Right forelimb (tissue), 1 donor: ENCODE data around the gene TNPO1.
A peak's percentile ranks its signal among the peaks of the same experiment; 100 is the strongest.

ENCODE experiments used
- DNase-seq: peaks from one replicate; pipeline ENCODE4 v3.0.0-alpha.2; 2018

Gene TNPO1

DNA sequence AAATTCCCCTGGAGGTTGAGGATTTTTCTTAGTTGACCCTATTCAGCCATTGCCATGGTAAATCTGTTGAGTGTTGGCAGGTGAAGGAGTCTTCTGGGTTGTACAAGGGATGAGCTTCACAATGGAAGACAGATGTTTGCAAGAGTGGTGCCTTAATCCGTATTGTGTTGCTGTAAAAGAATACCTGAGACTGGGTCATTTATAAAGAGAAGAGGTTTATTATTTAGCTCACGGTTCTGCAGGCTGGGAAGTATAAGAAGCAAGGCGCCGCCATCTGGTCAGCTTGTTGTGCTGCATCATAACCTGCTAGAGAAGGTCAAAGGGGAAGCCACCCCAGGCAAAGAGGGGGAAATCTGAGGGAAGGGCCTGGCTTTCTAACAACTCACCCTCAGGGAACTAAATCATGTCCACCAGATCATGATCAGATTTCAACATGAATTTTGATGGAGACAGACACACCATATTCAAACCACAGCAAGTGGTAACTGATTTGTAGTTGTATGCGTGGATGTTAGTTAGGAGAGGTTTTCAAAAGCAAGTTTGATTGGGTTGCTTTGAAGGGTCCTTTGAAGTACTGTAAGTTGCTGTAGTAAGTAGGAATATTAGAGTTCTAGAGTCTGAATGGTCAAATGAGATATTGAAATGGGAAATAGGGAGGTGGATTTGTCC is 2.5 kb downstream of the TNPO1 start:
- DNase-seq: peak; percentile 62

DNA sequence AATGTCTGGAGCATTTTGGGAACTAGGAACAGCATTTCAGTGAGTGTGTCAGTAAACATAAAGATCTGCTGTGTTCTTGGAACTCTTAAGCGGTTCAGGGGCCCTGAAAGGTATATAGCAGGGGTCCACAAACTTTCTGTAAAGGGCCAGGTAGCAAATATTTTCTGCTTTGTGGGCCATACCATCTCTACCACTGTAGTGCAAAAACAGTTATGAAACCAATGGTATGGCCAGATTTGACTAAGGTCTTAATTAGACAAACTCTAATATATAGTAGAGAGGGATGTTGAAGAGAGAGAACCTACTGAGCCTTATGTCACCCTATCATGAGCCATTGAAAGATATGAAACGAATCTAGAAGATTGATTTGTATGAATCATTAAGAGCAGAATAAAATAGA is 5.3 kb downstream of the TNPO1 start:
- DNase-seq: no peak

DNA sequence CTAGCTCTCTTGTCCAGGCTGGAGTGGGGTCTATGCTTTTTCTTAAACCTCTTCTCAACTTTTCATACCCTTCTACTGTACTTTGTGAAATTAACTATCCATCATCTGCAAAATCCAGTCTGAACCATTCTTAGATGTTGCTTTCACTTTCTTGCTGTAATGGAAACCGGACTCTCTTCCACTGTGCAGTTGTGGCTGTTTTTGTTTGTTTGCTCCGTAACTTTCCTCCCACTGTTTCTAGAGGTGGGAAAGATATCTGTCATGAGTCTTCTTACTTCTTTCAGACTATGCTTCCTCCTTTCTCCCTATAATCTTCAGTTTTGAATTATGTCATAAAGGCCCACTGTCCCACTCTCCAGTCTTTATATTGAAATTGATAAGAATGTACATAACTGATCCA is 6.5 kb downstream of the TNPO1 start:
- DNase-seq: no peak

DNA sequence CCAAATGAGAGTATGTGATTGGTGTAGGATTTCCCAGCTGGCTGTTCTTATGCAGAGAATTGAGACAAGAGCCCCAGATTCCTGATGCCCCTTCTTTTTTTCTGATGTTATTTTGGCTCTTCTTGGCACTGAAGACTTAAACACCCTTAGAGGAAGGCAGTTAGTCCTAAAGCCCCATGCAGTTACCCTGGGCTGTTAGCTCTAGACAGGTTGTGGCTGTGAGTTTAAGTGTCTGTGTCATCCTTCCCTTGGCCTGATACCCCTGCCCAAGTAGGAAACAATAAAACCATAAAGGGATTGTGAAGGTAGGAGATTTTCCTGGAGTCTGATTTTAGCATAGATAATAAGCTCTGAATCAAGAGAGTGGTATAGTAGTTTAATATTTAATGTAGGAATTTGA is 13.2 kb downstream of the TNPO1 start:
- no peak for DNase-seq

DNA sequence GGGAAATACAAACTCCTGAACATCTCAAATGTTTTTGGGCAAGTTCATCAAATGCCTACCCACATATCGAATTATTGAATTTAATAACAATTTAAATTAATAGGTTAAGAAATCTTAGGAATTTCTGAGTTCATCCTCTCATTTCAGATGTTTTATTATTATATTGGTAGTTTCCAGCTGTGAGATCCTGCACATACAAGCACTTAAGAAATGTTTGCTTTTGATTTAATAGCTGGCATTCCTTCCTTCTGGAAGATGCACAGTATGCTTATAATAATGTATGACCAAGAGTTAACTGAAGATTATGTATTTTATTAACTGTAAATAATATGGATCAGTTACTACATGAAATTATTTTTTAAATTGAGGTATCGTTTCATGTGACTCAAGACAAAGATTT is 13.9 kb downstream of the TNPO1 start:
- DNase-seq: no peak

DNA sequence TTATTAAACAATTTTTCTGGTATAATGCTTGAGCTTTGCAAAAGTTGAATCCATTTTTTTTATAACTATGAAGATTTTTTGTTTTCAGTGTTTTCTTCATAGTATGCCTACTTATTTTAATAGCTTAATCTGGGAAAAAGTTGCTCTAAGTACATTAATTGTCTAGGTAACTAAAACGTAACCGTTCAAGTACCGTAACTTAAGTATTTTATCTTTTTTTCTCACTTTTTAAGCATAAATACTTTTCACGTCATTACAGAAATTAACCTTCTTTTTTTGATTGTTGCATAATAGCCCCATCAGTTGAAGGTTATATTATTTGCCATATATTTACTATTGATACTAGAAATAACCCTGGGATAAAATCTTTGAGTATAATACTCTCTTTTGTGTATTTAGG is 15.2 kb downstream of the TNPO1 start:
- no peak for DNase-seq

DNA sequence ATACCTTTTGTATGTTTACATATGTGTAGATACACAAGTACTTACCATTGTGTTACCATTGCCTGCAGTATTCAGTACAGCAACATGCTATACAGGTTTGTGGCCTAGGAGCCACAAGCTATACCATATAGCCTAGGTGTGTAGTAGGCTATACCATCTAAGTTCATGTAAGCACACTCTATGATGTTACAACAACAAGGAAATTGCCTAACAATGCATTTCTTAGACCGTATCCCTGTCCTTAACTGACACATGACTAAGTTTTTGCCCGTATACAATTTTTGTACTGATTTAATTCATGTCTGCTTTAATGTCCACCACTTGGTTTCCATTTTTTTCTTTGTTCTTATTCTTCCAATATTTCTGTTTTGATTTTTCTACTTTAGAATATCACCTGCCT is 18.5 kb downstream of the TNPO1 start:
- DNase-seq: no peak

DNA sequence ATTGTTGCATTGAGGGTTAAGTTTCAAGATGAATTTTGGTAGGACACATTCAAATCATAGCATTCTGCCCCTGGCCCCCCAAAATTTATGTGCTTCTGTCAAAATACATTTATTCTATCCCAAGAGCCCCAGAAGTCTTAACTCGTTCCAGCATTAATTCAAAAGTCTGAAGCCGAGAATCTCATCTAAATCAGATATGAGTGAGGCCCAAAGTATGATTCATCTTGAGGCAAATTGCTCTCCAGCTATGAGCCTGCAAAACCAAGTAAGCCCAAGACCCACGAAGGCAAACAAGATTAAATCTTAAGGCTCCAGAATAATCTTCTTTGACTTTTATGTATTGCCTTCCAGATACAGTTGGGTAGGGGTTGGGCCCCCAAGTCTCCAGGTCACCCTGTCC is 19.2 kb downstream of the TNPO1 start:
- DNase-seq: no peak

DNA sequence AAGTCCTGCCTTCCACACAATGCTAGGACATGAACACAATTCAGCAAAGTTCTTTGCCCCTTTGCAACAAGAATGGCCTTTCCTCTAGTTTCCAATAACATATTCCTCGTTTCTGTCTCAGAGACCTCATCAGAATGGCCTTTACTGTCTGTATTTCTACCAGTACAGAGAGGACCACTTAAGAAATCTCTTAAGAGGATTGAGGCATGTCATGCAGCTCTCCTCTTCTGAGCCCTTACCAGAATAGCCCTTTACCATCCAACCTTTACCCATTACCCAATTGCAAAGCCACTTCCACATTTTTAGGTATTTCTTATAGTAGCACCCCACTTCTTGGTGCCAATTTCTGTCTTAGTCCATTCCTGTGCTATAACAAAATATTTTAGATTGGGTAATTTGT is 20.3 kb downstream of the TNPO1 start:
- no peak for DNase-seq

DNA sequence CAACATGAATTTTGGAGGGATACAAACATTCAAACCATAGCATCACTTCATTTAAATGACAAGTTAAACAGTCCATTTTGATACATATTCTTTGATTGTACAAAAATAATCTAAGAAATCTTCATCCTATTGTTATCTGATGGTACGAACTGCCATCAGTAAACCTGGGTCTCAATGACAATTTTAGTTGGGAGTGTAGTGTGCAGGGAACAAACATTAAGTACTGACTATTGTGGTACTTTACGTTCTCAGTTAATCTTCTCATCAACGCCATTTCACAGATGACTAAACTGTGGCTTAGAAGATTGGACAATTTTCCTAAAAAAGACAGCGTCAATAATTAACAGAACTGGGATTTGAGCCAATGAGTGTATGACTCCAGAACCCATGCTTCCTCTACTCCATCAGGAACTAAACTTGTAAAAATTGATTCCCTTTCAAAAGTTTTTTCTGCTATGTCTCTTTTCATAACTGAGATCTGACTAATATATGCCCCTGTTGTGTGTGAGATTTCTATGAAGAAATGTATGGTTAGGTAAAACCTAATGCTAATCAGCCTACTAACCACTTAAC is 21.1 kb downstream of the TNPO1 start:
- no peak for DNase-seq

DNA sequence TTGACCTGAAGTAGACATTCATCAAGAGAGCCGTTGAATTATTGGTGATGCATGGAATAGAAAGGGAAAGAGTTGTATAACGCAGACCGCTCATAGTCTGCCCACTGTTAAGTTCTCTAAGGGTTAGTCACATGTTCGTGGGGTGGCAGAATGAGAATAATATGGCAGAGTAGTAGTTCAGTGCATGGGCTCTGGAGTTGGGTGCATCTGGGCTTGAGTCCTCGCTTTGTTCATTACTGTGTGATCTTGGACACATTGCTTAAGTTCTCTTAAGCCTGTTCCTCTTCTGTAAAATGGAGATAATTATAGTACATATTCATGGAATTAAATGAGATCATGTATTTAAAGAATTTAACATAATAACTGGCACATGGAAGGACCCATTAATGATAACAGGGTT is 23.6 kb downstream of the TNPO1 start:
- DNase-seq: no peak

DNA sequence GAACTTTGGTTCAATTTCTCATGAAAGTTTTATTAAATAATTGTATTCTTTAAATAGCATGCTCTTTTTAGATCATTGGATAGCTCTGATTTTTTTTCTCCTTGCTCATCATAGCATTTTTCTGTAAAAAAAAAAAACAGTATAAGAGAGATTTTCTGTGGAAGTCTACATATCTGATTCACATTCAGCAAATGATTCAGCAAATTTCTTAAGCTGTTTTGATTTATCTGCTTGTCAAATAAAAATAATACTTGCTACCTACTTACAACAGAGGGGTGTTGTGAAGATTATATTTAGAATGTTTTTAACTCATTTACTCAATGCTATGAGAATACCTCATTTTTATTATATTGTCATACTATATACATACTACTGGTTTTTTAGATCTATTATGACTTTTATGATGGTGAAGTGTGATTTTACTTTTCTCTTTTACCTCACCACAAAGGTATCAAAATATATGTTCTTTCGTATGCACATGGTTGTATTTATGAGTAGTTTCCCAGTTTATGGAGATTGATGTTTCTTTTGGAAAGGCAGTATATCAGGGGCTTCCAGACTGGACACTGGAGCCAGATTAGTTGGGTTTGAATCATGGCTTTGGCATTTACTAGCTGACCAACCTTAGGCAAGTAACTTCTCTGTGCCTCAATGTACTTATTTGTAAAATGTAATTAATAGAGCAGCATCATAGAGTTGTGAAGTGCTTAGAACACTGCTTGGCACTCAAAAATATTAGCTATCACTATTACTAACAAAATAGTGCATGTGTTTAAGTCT is 25.5 kb downstream of the TNPO1 start:
- DNase-seq: no peak

DNA sequence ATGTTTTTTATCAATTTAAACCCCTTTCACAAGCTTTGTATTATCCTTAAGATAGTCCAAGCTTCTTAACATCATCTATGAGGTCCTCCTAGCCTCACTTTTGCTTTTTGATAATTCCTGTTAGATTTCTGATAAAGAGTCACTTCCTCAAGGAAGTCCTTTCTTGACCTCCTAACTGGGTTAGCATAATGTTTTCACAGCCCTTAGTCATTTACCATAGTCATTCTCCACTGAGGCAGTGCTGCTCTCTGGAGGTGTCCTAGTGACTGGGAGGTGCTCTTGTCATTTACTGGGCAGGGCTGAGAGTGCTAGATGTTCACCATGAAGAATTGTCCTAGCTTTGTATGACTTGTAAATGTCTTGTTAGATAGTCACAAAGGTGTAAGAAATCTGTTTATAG is 26.4 kb downstream of the TNPO1 start:
- DNase-seq: no peak

DNA sequence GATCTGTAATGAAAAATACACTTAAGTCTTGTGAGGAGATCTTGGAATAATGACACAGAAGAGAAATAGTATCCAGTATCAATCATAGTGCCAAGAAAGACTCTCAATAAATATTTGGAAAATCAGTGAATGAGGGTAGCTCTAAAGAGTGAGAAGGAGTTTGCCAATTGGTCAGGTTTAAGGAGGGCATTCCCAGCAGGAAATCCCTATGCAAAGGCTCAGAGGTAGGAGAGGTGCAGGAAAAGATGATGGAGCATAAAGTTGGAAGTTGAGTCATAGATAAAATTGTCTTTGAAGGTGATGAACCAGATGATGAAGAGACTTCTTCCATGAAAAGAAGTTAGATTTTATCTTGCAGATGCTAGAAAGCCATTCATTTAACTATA is 27.8 kb downstream of the TNPO1 start:
- no peak for DNase-seq

DNA sequence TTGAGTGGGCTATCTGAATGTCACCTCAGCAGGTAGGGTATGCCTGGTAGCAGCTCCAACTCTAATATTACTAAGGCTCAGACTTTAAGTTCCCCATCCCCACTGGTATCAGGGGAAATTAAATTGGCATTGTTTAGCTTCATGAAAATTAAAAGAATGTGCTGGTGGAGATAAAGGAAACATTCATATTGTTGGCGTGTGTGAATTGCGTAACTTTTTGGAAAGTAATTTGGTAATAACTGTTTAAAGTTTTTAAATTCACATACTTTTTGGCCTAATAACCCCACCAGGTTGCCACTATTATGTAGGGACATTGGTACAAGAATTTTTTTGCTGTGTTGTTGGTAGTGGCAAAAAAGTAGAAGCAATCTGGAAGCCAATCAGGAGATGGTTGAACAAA is 29.4 kb downstream of the TNPO1 start:
- no peak for DNase-seq

DNA sequence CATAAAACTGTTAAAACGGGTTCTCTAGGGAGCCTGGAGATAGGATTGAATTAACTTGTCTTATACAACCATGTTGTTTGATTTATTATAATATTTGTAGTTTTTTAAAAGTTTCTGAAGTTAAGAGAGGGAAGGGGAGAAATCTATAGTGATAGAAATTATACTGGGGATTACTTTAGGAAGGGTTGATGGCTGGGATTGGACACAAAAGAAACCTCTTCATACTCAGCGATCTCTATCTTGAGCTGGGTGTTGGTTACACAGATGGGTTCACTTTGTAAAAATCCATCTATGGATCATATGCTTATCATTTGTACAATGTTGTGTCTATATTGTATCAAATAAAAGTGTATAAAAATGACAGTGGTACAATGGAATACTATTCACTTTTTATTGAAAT is 30.0 kb downstream of the TNPO1 start:
- DNase-seq: no peak

DNA sequence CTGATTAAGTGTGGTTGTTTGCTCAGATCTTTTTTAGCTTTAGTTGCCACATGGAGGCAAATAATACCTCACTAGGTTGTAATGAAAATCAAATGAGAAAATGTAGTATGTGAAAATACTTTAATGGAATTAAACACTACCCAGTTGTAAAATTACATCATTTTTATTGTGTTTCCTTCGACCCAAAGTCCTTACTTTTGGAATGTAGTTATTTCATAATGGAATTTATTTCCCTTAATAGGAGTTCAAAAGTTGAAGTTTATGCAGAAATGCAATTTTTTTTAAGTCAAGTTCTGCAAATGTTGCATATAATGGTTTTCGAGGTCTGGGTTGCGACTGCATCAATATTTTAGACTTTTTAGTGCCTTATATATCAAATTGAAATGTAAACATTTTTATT is 31.0 kb downstream of the TNPO1 start:
- no peak for DNase-seq

DNA sequence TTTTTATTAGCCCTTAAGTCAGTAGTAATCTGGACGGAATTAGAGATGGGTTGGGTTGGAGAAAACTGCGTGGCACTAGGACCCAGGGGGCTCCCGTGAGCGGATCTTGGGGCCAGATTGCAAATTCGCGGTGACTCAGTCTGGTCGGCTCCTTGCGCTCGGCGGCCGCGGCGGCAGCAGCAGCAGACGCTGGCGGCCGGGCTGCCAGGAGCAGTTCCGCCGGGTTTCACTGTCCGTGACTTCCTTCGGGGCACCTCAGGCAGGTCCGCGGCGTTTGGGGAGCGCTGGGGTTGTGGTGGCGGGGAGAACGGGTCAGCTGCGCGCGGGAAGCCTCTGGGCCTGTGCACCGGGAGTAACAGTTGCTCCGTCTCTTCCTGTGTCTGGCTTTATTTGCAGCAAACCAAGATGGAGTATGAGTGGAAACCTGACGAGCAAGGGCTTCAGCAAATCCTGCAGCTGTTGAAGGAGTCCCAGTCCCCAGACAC is 31.6 kb downstream of the TNPO1 start:
- DNase-seq: peak; percentile 93

DNA sequence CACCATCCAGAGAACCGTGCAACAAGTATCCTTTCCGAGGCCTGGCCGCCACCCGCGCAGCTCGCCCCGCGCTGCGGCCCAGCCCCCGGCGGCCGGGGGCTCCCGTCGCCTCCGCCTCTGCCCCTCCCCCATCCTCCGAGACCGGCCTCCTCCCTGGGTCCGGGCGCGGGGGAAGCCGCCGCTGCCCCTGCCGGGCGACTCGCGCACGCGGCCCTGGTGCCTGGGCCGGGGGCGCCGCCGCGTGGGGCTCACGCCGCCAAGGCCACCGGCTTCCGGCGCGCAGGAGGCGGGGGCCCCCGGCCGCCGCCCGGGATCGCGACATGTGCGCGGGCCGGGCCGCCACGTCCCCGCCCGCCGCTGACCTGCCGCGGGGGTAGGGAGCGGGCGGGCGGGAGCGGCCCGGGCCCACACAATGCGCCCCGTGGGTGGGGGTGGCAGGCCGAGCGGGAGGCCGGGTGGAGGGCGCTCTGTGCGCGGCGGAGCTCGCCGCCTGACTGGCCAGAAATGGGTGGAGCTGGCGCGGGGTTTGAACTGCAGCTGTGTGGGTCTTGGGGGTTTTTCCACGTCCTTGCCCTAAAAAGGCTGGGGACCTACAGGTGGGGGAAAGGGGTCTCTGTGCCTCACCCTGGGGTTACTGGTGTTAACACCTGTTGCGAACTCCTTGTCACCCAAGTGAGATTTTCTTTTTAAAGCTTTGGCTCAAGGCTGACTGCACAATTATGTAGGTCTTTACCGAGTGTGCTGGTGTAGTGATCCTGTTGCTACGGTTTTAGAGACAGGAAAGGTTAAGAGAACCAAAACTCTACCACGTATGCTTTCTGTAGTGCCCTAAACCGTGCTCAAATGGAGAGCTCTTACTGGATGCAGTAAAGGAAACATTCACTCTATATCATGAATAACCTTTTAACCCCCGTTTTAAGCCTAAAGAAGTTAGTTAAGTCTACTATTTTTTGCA is 32.3 kb downstream of the TNPO1 start:
- DNase-seq: peak; percentile 79

DNA sequence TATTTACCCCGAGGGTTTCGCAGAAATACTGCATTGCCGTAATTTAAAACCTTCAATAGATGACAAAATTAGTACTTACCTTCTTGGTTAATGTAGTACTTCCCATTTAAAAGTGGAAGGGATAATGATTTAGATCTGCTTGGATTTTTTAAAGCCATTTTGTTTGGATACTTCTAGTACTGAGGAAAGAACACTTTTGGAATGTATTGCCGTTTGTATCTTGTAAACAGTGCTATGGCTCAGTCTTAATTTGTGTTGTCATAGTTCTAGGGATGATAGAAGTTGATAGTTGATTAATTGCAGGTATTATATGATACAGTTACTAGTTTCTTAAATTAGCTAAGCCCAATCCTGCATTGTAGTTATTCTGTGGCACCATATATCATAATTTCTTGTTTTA is 33.1 kb downstream of the TNPO1 start:
- no peak for DNase-seq

DNA sequence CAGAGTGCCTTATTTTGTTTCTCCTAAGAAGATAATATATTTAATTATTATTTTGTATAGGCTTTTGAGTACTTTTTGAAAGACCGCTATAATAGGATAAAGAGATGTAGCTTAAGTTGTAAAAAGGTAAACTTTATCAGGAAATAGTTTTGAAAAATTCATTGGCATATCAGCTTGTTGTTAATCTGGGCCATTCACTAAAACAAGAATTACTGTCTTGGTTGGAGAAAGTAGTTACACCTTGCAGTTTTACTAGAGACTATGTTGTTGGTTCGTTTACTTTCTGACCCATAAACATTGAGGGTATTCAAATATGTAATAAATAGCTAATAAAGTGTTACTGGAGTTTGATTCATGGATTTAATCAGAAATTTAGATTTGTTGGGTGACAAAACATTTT is 33.7 kb downstream of the TNPO1 start:
- no peak for DNase-seq

DNA sequence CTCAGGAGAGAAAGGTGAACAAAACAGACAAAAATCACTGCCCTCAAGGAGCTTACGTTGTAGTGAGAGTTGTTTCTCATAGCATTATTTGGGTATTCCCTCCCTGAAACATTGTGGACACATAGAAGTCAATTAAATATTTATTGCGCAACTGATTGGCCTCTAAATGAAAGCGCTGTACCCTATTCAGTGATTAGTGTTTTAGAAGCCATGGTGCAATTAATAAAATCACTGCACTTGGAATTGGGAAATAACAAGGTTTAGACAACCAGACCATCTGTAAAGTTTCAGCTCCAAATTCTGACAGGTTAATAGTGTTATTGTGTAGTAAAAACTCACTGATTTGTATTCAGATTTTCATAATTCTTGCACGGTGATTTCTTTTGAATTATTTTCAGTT is 35.9 kb downstream of the TNPO1 start:
- DNase-seq: no peak

DNA sequence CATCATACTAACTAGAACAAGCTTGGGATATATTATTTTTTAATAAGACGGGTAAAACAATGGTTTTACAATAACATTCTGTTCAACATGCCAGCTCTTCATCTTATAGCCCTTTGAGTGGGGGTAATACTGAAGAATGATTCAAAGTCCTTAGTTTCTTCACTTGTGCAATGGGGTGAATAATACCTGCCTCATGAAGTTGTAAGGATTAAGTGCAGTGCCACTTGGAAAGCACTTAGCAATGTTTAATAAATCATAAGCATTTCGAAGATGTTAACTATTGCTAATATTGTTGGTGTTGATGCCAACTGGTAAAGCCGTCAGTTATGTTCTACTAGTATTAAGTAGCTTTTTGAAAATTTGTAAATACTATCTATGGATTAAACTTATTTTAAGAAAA is 38.0 kb downstream of the TNPO1 start:
- no peak for DNase-seq
